ENCODE results near the gene IDH1. TPM values are rescaled to one million over a fixed set of nuclear protein-coding genes. Genes with fewer than 3 reads are reported as not detected.

Gene IDH1
- 91.2 TPM for total RNA-seq (2021; ENCODE audit: unreplicated experiment)
- polyA plus RNA-seq (2012), result 62.8 and 65.9 TPM in 2 replicates
- Bru-seq, nascent RNA, result percentile 92 among the genes with signal in this experiment
- BruChase-seq, experiment 1, labeled RNA remaining after a 6-hour chase, result percentile 96 among the genes with signal in this experiment
- percentile 94 among the genes with signal in this experiment for BruChase-seq, experiment 2, labeled RNA remaining after a 2-hour chase
- long read RNA-seq, transcript IDH1-205 (10 exons, 2,298 nt), result minor isoform, 7 of 183 reads
- long read RNA-seq, transcript IDH1-201 (10 exons, 2,382 nt), result major isoform, 160 of 183 reads
- long read RNA-seq, partial matches to known transcripts, result 4 of 183 reads
- long read RNA-seq, other reads (novel, unspliced or antisense), result 11 of 183 reads

DNA sequence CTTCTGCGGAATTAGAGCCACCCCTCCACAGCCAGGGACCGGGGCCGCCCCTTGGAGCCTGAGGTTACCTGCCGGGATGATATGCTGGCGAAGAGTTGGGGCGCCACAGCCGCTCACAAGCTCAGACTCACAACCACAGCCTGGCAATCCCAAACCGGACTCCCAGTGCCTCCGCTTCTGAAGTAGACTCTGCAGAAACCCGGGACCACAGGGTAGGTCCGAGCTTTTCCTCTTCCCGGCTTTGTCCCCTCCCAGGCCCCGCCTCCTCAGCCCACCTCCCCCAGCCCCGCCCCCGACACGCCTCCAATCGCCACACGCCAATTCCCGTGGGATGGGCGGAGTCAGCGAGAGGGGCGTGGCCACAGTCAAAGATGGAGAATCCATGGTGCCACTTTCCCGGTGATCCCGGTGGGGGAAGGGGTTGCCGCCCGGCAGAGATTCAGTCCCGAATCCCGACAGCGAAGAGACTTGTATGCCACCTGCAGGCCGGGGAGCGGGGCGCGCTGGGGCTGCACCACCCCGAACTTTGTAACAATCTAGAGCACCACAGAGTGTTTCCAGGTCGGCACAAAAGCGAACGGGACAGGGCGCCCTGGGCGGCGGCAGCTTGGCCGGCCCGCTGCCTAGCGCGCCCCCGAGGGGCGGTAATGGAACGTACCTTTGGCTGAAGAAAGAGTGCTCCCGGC, at the start of gene IDH1:
Gene IDH1 (minus strand): TSS at position 201 of the 686 bp plus-strand sequence. CDS start 3,520 bp downstream, outside the sequence.
- DNase-seq (ENCODE audit: low read depth, low spot score) (peak; percentile 87), ATAC-seq (peak; percentile 79)
- Histone ChIP-seq H4K20me1 (ENCODE audit: insufficient read depth) (no peaks in the 10 kb centered on the region), H3K9me3 (ENCODE audit: control insufficient read depth in 1 of 2, insufficient read depth in 1 of 2, low read depth in 1 of 2, low read length in 2 of 2) (no peaks in the 10 kb centered on the region), H2AFZ (ENCODE audit: low read depth, low read length, poor library complexity, severe bottlenecking) (peak within 1 kb of the TSS; percentile 83), H3K9me2 (ENCODE audit: insufficient read depth) (no peaks in the 10 kb centered on the region), H3K9ac (ENCODE audit: low read length) (peak within 1 kb of the TSS; percentile 55), H3K27me3 (ENCODE audit: insufficient read depth, low read length) (no peaks in the 10 kb centered on the region), H3K79me2 (ENCODE audit: insufficient read depth, low read length) (no peaks in the 10 kb centered on the region), H3K4me2 (ENCODE audit: low read length) (peak within 1 kb of the TSS; percentile 96), H3K4me1 (ENCODE audit: control insufficient read depth in 1 of 2, insufficient read depth in 2 of 2, low read length in 2 of 2) (peaks cover 10 to 20% of the 10 kb centered on the region in 2 experiments; a peak in 3 of 4 replicates), H3K27ac (ENCODE audit: low read depth, low read length) (peak within 1 kb of the TSS; percentile 73), H3K4me3 (replicated peaks in 1 of 2; ENCODE audit: low read depth in 1 of 2, low read length in 2 of 2) (peak within 1 kb of the TSS; percentile 79 to 80), H3K36me3 (ENCODE audit: control insufficient read depth in 1 of 2, insufficient read depth in 2 of 2, low read length in 2 of 2) (peaks cover 0 to 8% of the 10 kb centered on the region in 2 experiments; a peak in 1 of 4 replicates)
- CTCF ChIA-PET, result interaction anchor here (1.2 to 4.4 kb wide), 6 partner anchors 11 to 509 kb away, joined by 3 to 44 read pairs (median 8); partner anchors contain the start of gene PIKFYVE
- RAD21 ChIA-PET (ENCODE audit: low non-redundant PET in 1 of 2, low total read pairs in 2 of 2, uncharacterized antibody in 2 of 2, unreplicated experiment in 2 of 2), result interaction anchor here (1.7 to 1.9 kb wide), 2 partner anchors 153 kb away, joined by 8 to 12 read pairs; no protein-coding TSS in a partner anchor
- intact Hi-C loops (cut with micrococcal nuclease), result loop anchor here (1.0 to 5.0 kb wide), 4 partner anchors 80 to 1077 kb away; no protein-coding TSS in a partner anchor
- BruUV-seq (replicated peaks), result no TSS peak
- POLR2A ChIA-PET, result interaction anchor here (0.6 to 2.5 kb wide), 4 partner anchors 8 to 153 kb away, joined by 3 to 16 read pairs (median 6); partner anchors contain the start of gene PIKFYVE
- TF ChIP-seq POLR2AphosphoS5 (IDR thresholded peaks at IDR 0.05; ENCODE audit: low read depth, low read length), result peak; percentile 75
- TF ChIP-seq ZNF274 (IDR thresholded peaks at IDR 0.05; ENCODE audit: low read depth, low read length), result no peak
- TF ChIP-seq ELF1 (IDR thresholded peaks at IDR 0.05; ENCODE audit: borderline replicate concordance, low read depth), result no peak
- TF ChIP-seq CBX3 (IDR thresholded peaks at IDR 0.05; ENCODE audit: low read depth), result peak; percentile 45; the same call in 1 of the 2 replicates
- TF ChIP-seq, protein P1, sequence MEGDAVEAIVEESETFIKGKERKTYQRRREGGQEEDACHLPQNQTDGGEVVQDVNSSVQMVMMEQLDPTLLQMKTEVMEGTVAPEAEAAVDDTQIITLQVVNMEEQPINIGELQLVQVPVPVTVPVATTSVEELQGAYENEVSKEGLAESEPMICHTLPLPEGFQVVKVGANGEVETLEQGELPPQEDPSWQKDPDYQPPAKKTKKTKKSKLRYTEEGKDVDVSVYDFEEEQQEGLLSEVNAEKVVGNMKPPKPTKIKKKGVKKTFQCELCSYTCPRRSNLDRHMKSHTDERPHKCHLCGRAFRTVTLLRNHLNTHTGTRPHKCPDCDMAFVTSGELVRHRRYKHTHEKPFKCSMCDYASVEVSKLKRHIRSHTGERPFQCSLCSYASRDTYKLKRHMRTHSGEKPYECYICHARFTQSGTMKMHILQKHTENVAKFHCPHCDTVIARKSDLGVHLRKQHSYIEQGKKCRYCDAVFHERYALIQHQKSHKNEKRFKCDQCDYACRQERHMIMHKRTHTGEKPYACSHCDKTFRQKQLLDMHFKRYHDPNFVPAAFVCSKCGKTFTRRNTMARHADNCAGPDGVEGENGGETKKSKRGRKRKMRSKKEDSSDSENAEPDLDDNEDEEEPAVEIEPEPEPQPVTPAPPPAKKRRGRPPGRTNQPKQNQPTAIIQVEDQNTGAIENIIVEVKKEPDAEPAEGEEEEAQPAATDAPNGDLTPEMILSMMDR (IDR thresholded peaks at IDR 0.05 in 2 of 3, conservative IDR thresholded peaks at IDR 0.05 in 1 of 3; ENCODE audit: borderline replicate concordance in 1 of 3, insufficient read depth in 1 of 3, low read depth in 2 of 3, low read length in 2 of 3), result peak; percentile 60 to 64 (median 62); a peak in 5 of 6 replicates
- TF ChIP-seq CEBPB (IDR thresholded peaks at IDR 0.05; ENCODE audit: low read depth), result no peak
- TF ChIP-seq, protein P2, sequence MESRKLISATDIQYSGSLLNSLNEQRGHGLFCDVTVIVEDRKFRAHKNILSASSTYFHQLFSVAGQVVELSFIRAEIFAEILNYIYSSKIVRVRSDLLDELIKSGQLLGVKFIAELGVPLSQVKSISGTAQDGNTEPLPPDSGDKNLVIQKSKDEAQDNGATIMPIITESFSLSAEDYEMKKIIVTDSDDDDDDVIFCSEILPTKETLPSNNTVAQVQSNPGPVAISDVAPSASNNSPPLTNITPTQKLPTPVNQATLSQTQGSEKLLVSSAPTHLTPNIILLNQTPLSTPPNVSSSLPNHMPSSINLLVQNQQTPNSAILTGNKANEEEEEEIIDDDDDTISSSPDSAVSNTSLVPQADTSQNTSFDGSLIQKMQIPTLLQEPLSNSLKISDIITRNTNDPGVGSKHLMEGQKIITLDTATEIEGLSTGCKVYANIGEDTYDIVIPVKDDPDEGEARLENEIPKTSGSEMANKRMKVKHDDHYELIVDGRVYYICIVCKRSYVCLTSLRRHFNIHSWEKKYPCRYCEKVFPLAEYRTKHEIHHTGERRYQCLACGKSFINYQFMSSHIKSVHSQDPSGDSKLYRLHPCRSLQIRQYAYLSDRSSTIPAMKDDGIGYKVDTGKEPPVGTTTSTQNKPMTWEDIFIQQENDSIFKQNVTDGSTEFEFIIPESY (IDR thresholded peaks at IDR 0.05; ENCODE audit: extremely low read depth, insufficient replicate concordance, low read length), result no peak
- peak; percentile 61 for TF ChIP-seq RAD21 (IDR thresholded peaks at IDR 0.05; ENCODE audit: low read depth)
- TF ChIP-seq, protein P3, sequence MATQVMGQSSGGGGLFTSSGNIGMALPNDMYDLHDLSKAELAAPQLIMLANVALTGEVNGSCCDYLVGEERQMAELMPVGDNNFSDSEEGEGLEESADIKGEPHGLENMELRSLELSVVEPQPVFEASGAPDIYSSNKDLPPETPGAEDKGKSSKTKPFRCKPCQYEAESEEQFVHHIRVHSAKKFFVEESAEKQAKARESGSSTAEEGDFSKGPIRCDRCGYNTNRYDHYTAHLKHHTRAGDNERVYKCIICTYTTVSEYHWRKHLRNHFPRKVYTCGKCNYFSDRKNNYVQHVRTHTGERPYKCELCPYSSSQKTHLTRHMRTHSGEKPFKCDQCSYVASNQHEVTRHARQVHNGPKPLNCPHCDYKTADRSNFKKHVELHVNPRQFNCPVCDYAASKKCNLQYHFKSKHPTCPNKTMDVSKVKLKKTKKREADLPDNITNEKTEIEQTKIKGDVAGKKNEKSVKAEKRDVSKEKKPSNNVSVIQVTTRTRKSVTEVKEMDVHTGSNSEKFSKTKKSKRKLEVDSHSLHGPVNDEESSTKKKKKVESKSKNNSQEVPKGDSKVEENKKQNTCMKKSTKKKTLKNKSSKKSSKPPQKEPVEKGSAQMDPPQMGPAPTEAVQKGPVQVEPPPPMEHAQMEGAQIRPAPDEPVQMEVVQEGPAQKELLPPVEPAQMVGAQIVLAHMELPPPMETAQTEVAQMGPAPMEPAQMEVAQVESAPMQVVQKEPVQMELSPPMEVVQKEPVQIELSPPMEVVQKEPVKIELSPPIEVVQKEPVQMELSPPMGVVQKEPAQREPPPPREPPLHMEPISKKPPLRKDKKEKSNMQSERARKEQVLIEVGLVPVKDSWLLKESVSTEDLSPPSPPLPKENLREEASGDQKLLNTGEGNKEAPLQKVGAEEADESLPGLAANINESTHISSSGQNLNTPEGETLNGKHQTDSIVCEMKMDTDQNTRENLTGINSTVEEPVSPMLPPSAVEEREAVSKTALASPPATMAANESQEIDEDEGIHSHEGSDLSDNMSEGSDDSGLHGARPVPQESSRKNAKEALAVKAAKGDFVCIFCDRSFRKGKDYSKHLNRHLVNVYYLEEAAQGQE (IDR thresholded peaks at IDR 0.05; ENCODE audit: low read depth), result no peak
- no peak for TF ChIP-seq TCF7L2 (IDR thresholded peaks at IDR 0.05; ENCODE audit: borderline replicate concordance, extremely low read depth, insufficient read depth, insufficient read length)
- peak; percentile 64; the same call in 1 of the 2 replicates for TF ChIP-seq SP1 (IDR thresholded peaks at IDR 0.05; ENCODE audit: low read depth)
- peak; percentile 81 for TF ChIP-seq YY1 (IDR thresholded peaks at IDR 0.05; ENCODE audit: extremely low read depth, insufficient replicate concordance, low read depth, low read length)
- no peak for TF ChIP-seq POLR2A (IDR thresholded peaks at IDR 0.05; ENCODE audit: borderline replicate concordance, extremely low read depth, insufficient read depth, insufficient read length)
- TF ChIP-seq SIN3A (IDR thresholded peaks at IDR 0.05; ENCODE audit: low read depth), result peak; percentile 50
- TF ChIP-seq EZH2phosphoT487 (IDR thresholded peaks at IDR 0.05; ENCODE audit: borderline replicate concordance), result no peak
- no peak for TF ChIP-seq ZFX (IDR thresholded peaks at IDR 0.05)
